ENCODE data around the gene CHRNG. TPM values are rescaled to one million over a fixed set of nuclear protein-coding genes. Genes with fewer than 3 reads are reported as not detected.

CHRNG gene
- total and polyA plus RNA-seq, 4 donors, result not detected

DNA sequence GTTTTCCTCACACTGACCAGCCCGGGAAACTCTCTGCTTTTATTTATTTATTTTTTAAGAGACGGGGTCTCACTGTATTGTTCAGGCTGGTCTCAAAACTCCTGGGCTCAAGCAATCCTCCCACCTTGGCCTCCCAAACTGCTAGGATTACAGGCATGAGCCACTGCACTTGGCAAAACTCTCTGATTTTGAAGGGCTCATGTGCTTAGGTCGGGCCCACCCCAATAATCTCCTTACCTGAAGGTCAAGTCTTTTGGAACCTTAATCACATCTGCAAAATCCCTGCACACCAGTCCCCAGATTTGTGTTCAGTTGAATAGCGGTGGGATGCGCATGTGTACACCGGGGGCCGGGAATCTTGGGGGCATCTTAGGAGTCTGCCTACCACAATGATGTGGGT, 44.2 kb upstream of the CHRNG start:
- Histone ChIP-seq H3K27ac (ENCODE audit: low read depth in 1 of 2, low read length in 2 of 2) (no peak overlapping the region), H3K4me3 (ENCODE audit: low read length in 2 of 2) (no peak overlapping the region), H3K4me1 (ENCODE audit: control insufficient read depth in 1 of 2, insufficient read depth in 2 of 2, low read length in 2 of 2) (no peaks in the 10 kb centered on the region), H3K27me3 (ENCODE audit: control insufficient read depth in 1 of 2, insufficient read depth in 2 of 2, low read length in 1 of 2) (no peaks in the 10 kb centered on the region), H3K36me3 (ENCODE audit: control insufficient read depth in 1 of 2, insufficient read depth in 2 of 2, low read length in 1 of 2) (no peaks in the 10 kb centered on the region), H3K9me3 (ENCODE audit: control insufficient read depth, low read length) (no peaks in the 10 kb centered on the region)
- intact Hi-C loops (cut with DNase I), result no loop called here
- ATAC-seq (ENCODE audit: low FRiP score) (no peak), DNase-seq (no peak)
- 90 to 91% methylated on average over 7 of the region's 7 CpGs for WGBS, 2 donors

GRCh38 chr2:232496501-232497270, 42.8 kb upstream of the CHRNG start:
- DNase-seq (no peak), ATAC-seq (ENCODE audit: low FRiP score) (no peak)
- no peaks in the 10 kb centered on the region for H3K27me3 ChIP-seq (ENCODE audit: control insufficient read depth in 1 of 2, insufficient read depth in 2 of 2, low read length in 1 of 2)
- intact Hi-C loops (cut with DNase I), result no loop called here
- H3K36me3 ChIP-seq (ENCODE audit: control insufficient read depth in 1 of 2, insufficient read depth in 2 of 2, low read length in 1 of 2), result no peaks in the 10 kb centered on the region
- H3K27ac ChIP-seq (ENCODE audit: low read depth in 1 of 2, low read length in 2 of 2), result no peak overlapping the region
- H3K9me3 ChIP-seq (ENCODE audit: control insufficient read depth, low read length), result no peaks in the 10 kb centered on the region
- no peaks in the 10 kb centered on the region for H3K4me1 ChIP-seq (ENCODE audit: control insufficient read depth in 1 of 2, insufficient read depth in 2 of 2, low read length in 2 of 2)
- WGBS, 2 donors, result 76 to 77% methylated on average over 19 to 20 of the region's 20 CpGs
- no peak overlapping the region for H3K4me3 ChIP-seq (ENCODE audit: low read length in 2 of 2)

- intact Hi-C loops (cut with DNase I), result no loop called here
- ATAC-seq (ENCODE audit: low FRiP score) (no peak), DNase-seq (no peak)
- no peaks in the 10 kb centered on the region for H3K36me3 ChIP-seq (ENCODE audit: control insufficient read depth in 1 of 2, insufficient read depth in 2 of 2, low read length in 1 of 2)
- H3K4me1 ChIP-seq (ENCODE audit: control insufficient read depth in 1 of 2, insufficient read depth in 2 of 2, low read length in 2 of 2), result no peaks in the 10 kb centered on the region
- H3K4me3 ChIP-seq (ENCODE audit: low read length in 2 of 2), result no peak overlapping the region
- no peaks in the 10 kb centered on the region for H3K9me3 ChIP-seq (ENCODE audit: control insufficient read depth, low read length)
- H3K27ac ChIP-seq (ENCODE audit: low read depth in 1 of 2, low read length in 2 of 2), result no peak overlapping the region
- no peaks in the 10 kb centered on the region for H3K27me3 ChIP-seq (ENCODE audit: control insufficient read depth in 1 of 2, insufficient read depth in 2 of 2, low read length in 1 of 2)
- WGBS, 2 donors, result 82% methylated on average over 13 of the region's 13 CpGs
Measured at GRCh38 chr2:232497348-232497747, 42.1 kb upstream of the CHRNG start.

DNA sequence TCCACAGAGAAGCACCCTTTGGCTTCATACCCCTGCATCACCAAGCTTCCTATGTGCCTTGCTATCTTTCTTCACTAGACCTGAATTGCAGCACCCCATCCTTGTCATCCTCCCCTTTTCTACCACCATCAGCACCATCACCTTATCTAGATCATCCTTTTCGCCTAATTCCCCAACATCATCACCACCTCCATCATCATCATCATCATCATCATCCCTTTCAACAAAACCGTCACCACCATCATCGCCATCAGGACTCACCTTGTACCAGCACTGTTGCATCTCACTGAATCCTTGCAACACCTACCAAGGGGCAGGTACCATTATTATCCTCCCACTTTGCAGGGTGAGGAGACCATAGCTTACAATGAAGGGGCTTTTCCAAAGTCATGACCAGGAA, 41.0 kb upstream of the CHRNG start:
- no peak for DNase-seq
- Histone ChIP-seq H3K9me3 (ENCODE audit: control insufficient read depth, low read length) (no peaks in the 10 kb centered on the region), H3K27me3 (ENCODE audit: control insufficient read depth in 1 of 2, insufficient read depth in 2 of 2, low read length in 1 of 2) (no peaks in the 10 kb centered on the region), H3K36me3 (ENCODE audit: control insufficient read depth in 1 of 2, insufficient read depth in 2 of 2, low read length in 1 of 2) (no peaks in the 10 kb centered on the region), H3K4me1 (ENCODE audit: control insufficient read depth in 1 of 2, insufficient read depth in 2 of 2, low read length in 2 of 2) (no peaks in the 10 kb centered on the region), H3K27ac (ENCODE audit: low read depth in 1 of 2, low read length in 2 of 2) (no peak overlapping the region), H3K4me3 (ENCODE audit: low read length in 2 of 2) (no peak overlapping the region)
- intact Hi-C loops (cut with DNase I), result no loop called here
- no peak for ATAC-seq (ENCODE audit: low FRiP score)
- WGBS, 2 donors, result 95 to 97% methylated on average over 3 of the region's 3 CpGs

DNA sequence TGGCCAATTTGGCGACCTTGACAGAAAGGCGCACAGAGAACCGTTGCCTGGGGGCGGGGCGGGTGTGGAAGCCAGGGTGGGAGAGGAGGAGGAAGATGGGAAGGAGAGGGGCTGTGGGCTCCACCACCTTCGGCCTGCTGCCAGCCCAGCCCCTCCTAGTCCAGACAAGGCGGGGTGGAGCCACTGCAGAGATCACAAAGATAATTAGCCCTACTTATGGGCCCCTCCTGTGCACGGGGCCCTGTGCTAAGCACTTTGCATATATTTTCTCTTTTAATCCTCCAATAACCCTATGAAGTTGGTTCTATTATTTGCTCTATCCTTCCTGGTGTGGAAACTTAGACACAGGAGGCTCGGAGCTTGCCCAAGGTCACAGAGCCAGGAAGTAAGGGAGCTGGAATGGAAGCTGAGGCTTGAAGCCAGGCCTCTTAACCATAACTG, 38.1 kb upstream of the CHRNG start:
- H3K36me3 ChIP-seq (ENCODE audit: control insufficient read depth in 1 of 2, insufficient read depth in 2 of 2, low read length in 1 of 2), result no peaks in the 10 kb centered on the region
- ATAC-seq (ENCODE audit: low FRiP score), result no peak
- no peaks in the 10 kb centered on the region for H3K27me3 ChIP-seq (ENCODE audit: control insufficient read depth in 1 of 2, insufficient read depth in 2 of 2, low read length in 1 of 2)
- H3K4me3 ChIP-seq (ENCODE audit: low read length in 2 of 2), result no peak overlapping the region
- no peaks in the 10 kb centered on the region for H3K9me3 ChIP-seq (ENCODE audit: control insufficient read depth, low read length)
- WGBS, 2 donors, result 86 to 90% methylated on average over 9 of the region's 9 CpGs
- H3K4me1 ChIP-seq (ENCODE audit: control insufficient read depth in 1 of 2, insufficient read depth in 2 of 2, low read length in 2 of 2), result no peaks in the 10 kb centered on the region
- intact Hi-C loops (cut with DNase I), result no loop called here
- DNase-seq, result no peak
- no peak overlapping the region for H3K27ac ChIP-seq (ENCODE audit: low read depth in 1 of 2, low read length in 2 of 2)

- 37 to 50% methylated on average over 10 of the region's 10 CpGs for WGBS, 2 donors
- no peaks in the 10 kb centered on the region for H3K4me1 ChIP-seq (ENCODE audit: control insufficient read depth in 1 of 2, insufficient read depth in 2 of 2, low read length in 2 of 2)
- ATAC-seq (ENCODE audit: low FRiP score) (no peak), DNase-seq (no peak)
- H3K9me3 ChIP-seq (ENCODE audit: control insufficient read depth, low read length), result no peaks in the 10 kb centered on the region
- no peak overlapping the region for H3K4me3 ChIP-seq (ENCODE audit: low read length in 2 of 2)
- no peaks in the 10 kb centered on the region for H3K36me3 ChIP-seq (ENCODE audit: control insufficient read depth in 1 of 2, insufficient read depth in 2 of 2, low read length in 1 of 2)
- intact Hi-C loops (cut with DNase I), result no loop called here
- no peak overlapping the region for H3K27ac ChIP-seq (ENCODE audit: low read depth in 1 of 2, low read length in 2 of 2)
- H3K27me3 ChIP-seq (ENCODE audit: control insufficient read depth in 1 of 2, insufficient read depth in 2 of 2, low read length in 1 of 2), result no peaks in the 10 kb centered on the region
Measured at GRCh38 chr2:232501794-232502390, 37.6 kb upstream of the CHRNG start.

DNA sequence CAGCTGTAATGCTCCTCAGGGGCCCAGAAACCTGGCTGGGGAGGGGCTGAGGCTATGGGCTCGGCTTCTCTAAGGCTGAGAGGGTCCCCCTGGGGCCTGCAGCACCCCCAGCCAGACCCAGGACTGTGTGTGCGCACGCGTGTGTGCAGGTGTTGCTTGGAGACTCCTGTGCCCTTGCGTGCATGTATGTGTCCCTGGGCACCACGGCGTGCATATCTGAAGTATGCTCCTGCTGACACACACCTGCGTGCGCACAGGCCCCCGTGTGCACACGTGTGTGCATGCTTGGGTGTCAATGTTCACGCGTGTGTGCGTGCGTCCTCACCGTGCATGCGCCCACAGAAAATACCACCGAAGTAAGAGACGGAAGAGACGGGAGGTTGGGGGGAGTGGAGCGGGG, 37.0 kb upstream of the CHRNG start:
- H3K4me1 ChIP-seq (ENCODE audit: control insufficient read depth in 1 of 2, insufficient read depth in 2 of 2, low read length in 2 of 2), result no peaks in the 10 kb centered on the region
- intact Hi-C loops (cut with DNase I), result no loop called here
- no peaks in the 10 kb centered on the region for H3K36me3 ChIP-seq (ENCODE audit: control insufficient read depth in 1 of 2, insufficient read depth in 2 of 2, low read length in 1 of 2)
- no peak for DNase-seq
- H3K9me3 ChIP-seq (ENCODE audit: control insufficient read depth, low read length), result no peaks in the 10 kb centered on the region
- no peak for ATAC-seq (ENCODE audit: low FRiP score)
- no peaks in the 10 kb centered on the region for H3K27me3 ChIP-seq (ENCODE audit: control insufficient read depth in 1 of 2, insufficient read depth in 2 of 2, low read length in 1 of 2)
- no peak overlapping the region for H3K4me3 ChIP-seq (ENCODE audit: low read length in 2 of 2)
- no peak overlapping the region for H3K27ac ChIP-seq (ENCODE audit: low read depth in 1 of 2, low read length in 2 of 2)
- 14 to 15% methylated on average over 18 to 21 of the region's 21 CpGs for WGBS, 2 donors

DNA sequence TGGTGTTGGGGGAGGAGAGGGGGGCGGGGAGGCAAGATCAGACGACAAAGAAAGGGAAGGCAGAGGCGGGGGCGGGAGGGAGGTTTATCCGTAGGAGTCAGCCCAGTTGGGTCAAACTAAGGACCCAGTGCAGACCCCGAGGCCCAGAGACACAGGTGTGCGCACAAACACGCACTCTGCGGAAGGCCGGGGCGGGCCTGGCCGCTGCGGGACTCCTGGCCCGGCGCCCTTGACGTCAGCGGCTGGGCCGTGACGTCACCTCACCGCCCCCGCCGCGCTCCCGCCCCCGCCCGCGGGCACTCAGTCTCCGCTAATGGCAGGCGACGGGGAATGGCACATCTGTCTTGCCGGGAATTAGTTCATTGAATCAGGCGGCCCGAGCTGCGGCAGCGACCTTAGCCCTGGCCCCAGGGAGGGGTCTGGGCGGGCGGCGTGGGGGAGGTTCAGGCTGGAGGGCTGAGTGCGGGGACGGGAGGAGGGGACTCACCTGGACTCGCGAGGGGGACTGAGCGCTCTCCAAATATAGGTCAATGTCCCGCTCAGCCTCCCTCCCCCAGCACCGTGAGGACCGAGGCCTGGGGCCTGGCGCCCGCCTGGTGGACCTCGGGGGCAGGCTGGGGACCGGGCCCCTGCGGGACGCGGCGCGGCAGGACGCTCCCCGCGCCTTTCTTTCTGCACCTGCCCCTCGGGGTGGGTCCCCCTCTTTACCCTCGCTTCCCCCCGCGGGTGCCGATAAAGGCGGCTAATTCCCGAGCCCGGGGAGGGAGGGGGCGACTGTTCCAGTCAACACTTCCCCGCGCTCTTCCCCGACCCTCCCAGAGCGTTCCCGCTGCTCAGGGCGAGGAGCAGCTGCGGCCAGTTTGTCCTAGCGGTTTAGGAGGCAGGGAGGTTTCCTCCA, 36.3 kb upstream of the CHRNG start:
- intact Hi-C loops (cut with DNase I), result no loop called here
- DNase-seq, result no peak
- ATAC-seq (ENCODE audit: low FRiP score), result peak; percentile 5
- Histone ChIP-seq H3K4me1 (ENCODE audit: control insufficient read depth in 1 of 2, insufficient read depth in 2 of 2, low read length in 2 of 2) (no peaks in the 10 kb centered on the region), H3K4me3 (ENCODE audit: low read length in 2 of 2) (peak overlapping the region; percentile 6 to 39), H3K27me3 (ENCODE audit: control insufficient read depth in 1 of 2, insufficient read depth in 2 of 2, low read length in 1 of 2) (no peaks in the 10 kb centered on the region), H3K9me3 (ENCODE audit: control insufficient read depth, low read length) (no peaks in the 10 kb centered on the region), H3K27ac (ENCODE audit: low read depth in 1 of 2, low read length in 2 of 2) (no peak overlapping the region), H3K36me3 (ENCODE audit: control insufficient read depth in 1 of 2, insufficient read depth in 2 of 2, low read length in 1 of 2) (no peaks in the 10 kb centered on the region)
- WGBS, 2 donors, result 1% methylated on average over 58 to 75 of the region's 75 CpGs
